GM12878 (cell line): ENCODE measurements around the gene SIT1. TPM values are rescaled to one million over a fixed set of nuclear protein-coding genes. Genes with fewer than 3 reads are reported as not detected.

Experiments used
- CREB1 ChIP-seq: IDR thresholded peaks from 2 replicates; pipeline ENCODE4 v1.6.1; 2012; ENCODE audit warnings: low read depth, mild to moderate bottlenecking, inconsistent platforms
- E2F4 ChIP-seq: IDR thresholded peaks from 2 replicates; pipeline ENCODE4 v1.6.1; 2012; ENCODE audit warnings: low read depth, low read length, improper control_type of control experiment
- IRF4 ChIP-seq: IDR thresholded peaks from 2 replicates; pipeline ENCODE4 v1.6.1; 2011; ENCODE audit warnings: low read depth, low read length
- MYB ChIP-seq: fragments of 150-350 bp; IDR thresholded peaks from 2 replicates; pipeline ENCODE4 v1.6.1; 2014; ENCODE audit warnings: mild to moderate bottlenecking, low read depth, low read length, borderline replicate concordance
- NR2C2 ChIP-seq: IDR thresholded peaks from 2 replicates; pipeline ENCODE4 v1.6.1; 2011; ENCODE audit warnings: borderline replicate concordance, low read depth; ENCODE audit not compliant: control insufficient read depth, insufficient read length
- REST ChIP-seq: IDR thresholded peaks from 2 replicates; pipeline ENCODE4 v1.6.1; 2012; ENCODE audit warnings: mild to moderate bottlenecking, low read depth, low read length
- SREBF2 ChIP-seq: IDR thresholded peaks from 2 replicates; pipeline ENCODE4 v1.6.1; 2012; ENCODE audit warnings: mild to moderate bottlenecking, low read length
- TCF3 ChIP-seq: IDR thresholded peaks from 2 replicates; pipeline ENCODE4 v1.6.1; 2012; ENCODE audit warnings: low read depth, mild to moderate bottlenecking, low read length, borderline replicate concordance; ENCODE audit not compliant: insufficient read depth
- TCF7 ChIP-seq: IDR thresholded peaks from 2 replicates; pipeline ENCODE4 v1.6.1; 2014; ENCODE audit warnings: antibody characterized with exemption, borderline replicate concordance
- WRNIP1 ChIP-seq: IDR thresholded peaks from 2 replicates; pipeline ENCODE4 v1.6.1; 2011; ENCODE audit warnings: low read depth, low read length, improper control_type of control experiment, borderline replicate concordance
- ZBTB11 ChIP-seq: fragments of 450-650 bp; formaldehyde crosslinking; IDR thresholded peaks from 2 replicates; pipeline ENCODE4 v1.5.0; 2022; ENCODE audit warnings: mild to moderate bottlenecking, missing genetic modification characterization
- ZBTB33 ChIP-seq: fragments of 450-650 bp; IDR thresholded peaks from 2 replicates; pipeline ENCODE4 v1.6.1; 2017; ENCODE audit warnings: mild to moderate bottlenecking
- ZBTB40 ChIP-seq: fragments of 450-650 bp; IDR thresholded peaks from 2 replicates; pipeline ENCODE4 v1.6.1; 2016; ENCODE audit warnings: mild to moderate bottlenecking, moderate library complexity, borderline replicate concordance
- ZZZ3 ChIP-seq: IDR thresholded peaks from 2 replicates; pipeline ENCODE4 v1.6.1; 2011; ENCODE audit warnings: low read depth; ENCODE audit not compliant: control insufficient read depth, insufficient read length
- polyA plus RNA-seq, 11 experiments: library from polyadenylated mRNA; depleted of rRNA in 4 of 11; unstranded in 6 of 11; stranded (reverse) in 5 of 11; fragments of >200 nt; fragmentation: Nextera tagmentation in 4 of 11; fragmentation: Illumina TruSeq in 1 of 11; extraction: Ambion mirVana in 4 of 11; extraction: Trizol in 1 of 11; gene quantifications; 1 replicate in 1 of 11; 2 replicates in 10 of 11; pipeline versions ENCODE4 v1.2.1 to v1.2.3, GENCODE V29; 2011 to 2016; ENCODE audit warnings: inconsistent platforms in 2 of 11, missing spikeins in 2 of 11, low read depth in 1 of 11
- total RNA-seq, 4 experiments: library from RNA; depleted of rRNA in 3 of 4; stranded (reverse); fragments of >200 nt in 3 of 4; fragmentation: Illumina TruSeq in 1 of 4; extraction: Trizol in 1 of 4; gene quantifications; 2 replicates each; pipeline versions ENCODE4 v1.2.1 to v1.2.3, GENCODE V29; 2013 to 2021

SIT1 gene
- total and polyA plus RNA-seq, 10 of the 15 experiments (the other 5 are each of a cell fraction or from before 2014, with no cell fraction given), result 0.97 to 137 (median 59.7) TPM

- TF ChIP-seq MYB, result no peak
- TF ChIP-seq ZZZ3, result no peak
- no peak for TF ChIP-seq ZBTB33
- TF ChIP-seq TCF3, result no peak; the same call in 1 of the 2 replicates
- no peak for TF ChIP-seq SREBF2
- TF ChIP-seq NR2C2, result no peak
- TF ChIP-seq IRF4, result peak; percentile 36; the same call in 1 of the 2 replicates
- TF ChIP-seq E2F4, result no peak
- peak; percentile 60; the same call in 1 of the 2 replicates for TF ChIP-seq ZBTB40
- peak; percentile 72 for TF ChIP-seq ZBTB11 (CRISPR knock-in tag)
- no peak for TF ChIP-seq WRNIP1
- no peak for TF ChIP-seq CREB1
- TF ChIP-seq TCF7, result no peak
- no peak for TF ChIP-seq REST
These were observed 4.0 kb downstream of the SIT1 start (continued) for GRCh38 chr9:35646533-35647265.
